H1 (cell line): ENCODE measurements around the gene PLXND1. TPM values are rescaled to one million over a fixed set of nuclear protein-coding genes. Genes with fewer than 3 reads are reported as not detected.

Experiments used
- CTCF ChIA-PET: fragments of 300-600 bp; sonication (Branson Sonifier 250); formaldehyde crosslinking; loops from one replicate; lab custom pipeline; 2021; ENCODE audit not compliant: partially characterized antibody; lab: Charles Lee
- POLR2A ChIA-PET: fragments of 300-600 bp; sonication (Branson Sonifier 250); formaldehyde crosslinking; loops from one replicate; lab custom pipeline; 2021; ENCODE audit warnings: inconsistent platforms; ENCODE audit not compliant: partially characterized antibody; lab: Charles Lee
- DNase-seq, 2 experiments: peaks; one replicate each; pipeline versions ENCODE4 v3.0.0 to v3.0.0-alpha.2; 2010 to 2022; ENCODE audit warnings: low spot score in 2 of 2, low read depth in 1 of 2, mixed read lengths in 1 of 2
- FAIRE-seq: peaks from 2 replicates; lab custom pipeline; 2011; peaks lifted over from hg19 to GRCh38; lab: Jason Lieb, UNC
- H2AFZ ChIP-seq: 2 replicates; pipeline ENCODE4 v1.8.1; 2012; ENCODE audit warnings: low read length, inconsistent platforms
- H2AK5ac ChIP-seq: 2 replicates; pipeline ENCODE4 v1.6.1; 2013; ENCODE audit warnings: low read depth, low read length
- H2BK120ac ChIP-seq: replicated peaks from 2 replicates; pipeline ENCODE3; 2013; ENCODE audit warnings: low read depth, low read length, inconsistent platforms
- H2BK12ac ChIP-seq: 2 replicates; pipeline ENCODE4 v1.6.1; 2013; ENCODE audit warnings: low read depth, low read length
- H2BK15ac ChIP-seq: 2 replicates; pipeline ENCODE4 v1.6.1; 2013; ENCODE audit warnings: low read length
- H2BK20ac ChIP-seq: 2 replicates; pipeline ENCODE4 v1.6.1; 2013; ENCODE audit warnings: low read length
- H2BK5ac ChIP-seq: 2 replicates; pipeline ENCODE4 v1.6.1; 2013; ENCODE audit warnings: low read depth, low read length
- H3K14ac ChIP-seq: 2 replicates; pipeline ENCODE4 v1.6.1; 2013; ENCODE audit warnings: inconsistent platforms; ENCODE audit not compliant: insufficient read length
- H3K18ac ChIP-seq: 2 replicates; pipeline ENCODE4 v1.6.1; 2013; ENCODE audit warnings: low read length; ENCODE audit errors: extremely low read depth
- H3K23ac ChIP-seq: 2 replicates; pipeline ENCODE4 v1.6.1; 2013; ENCODE audit warnings: inconsistent platforms; ENCODE audit not compliant: insufficient read length
- H3K23me2 ChIP-seq: 2 replicates; pipeline ENCODE4 v1.6.1; 2013; ENCODE audit warnings: low read depth, low read length
- H3K27ac ChIP-seq: 2 replicates; pipeline ENCODE4 v1.6.1; 2011; ENCODE audit warnings: low read depth, low read length, inconsistent platforms
- H3K27me3 ChIP-seq, 4 experiments: replicated peaks in 1 of 4; 1 replicate in 1 of 4; 2 replicates in 3 of 4; pipeline versions ENCODE4 v1.6.1 to v1.8.1; 2011 to 2013; ENCODE audit warnings: low read length in 3 of 4, mild to moderate bottlenecking in 3 of 4, inconsistent platforms in 2 of 4, mixed read lengths in 2 of 4, moderate library complexity in 1 of 4; ENCODE audit not compliant: control insufficient read depth in 3 of 4, insufficient read depth in 3 of 4; ENCODE audit errors: extremely low read depth in 1 of 4
- H3K36me3 ChIP-seq, 4 experiments: 2 replicates each; pipeline versions ENCODE4 v1.6.1 to v1.8.1; 2011 to 2013; ENCODE audit warnings: mild to moderate bottlenecking in 4 of 4, low read length in 3 of 4, moderate library complexity in 2 of 4, control low read depth in 1 of 4, inconsistent platforms in 1 of 4; ENCODE audit not compliant: insufficient read depth in 4 of 4, control insufficient read depth in 2 of 4
- H3K4ac ChIP-seq: replicated peaks from 2 replicates; pipeline ENCODE3; 2013; ENCODE audit warnings: low read length, low read depth, mixed read lengths, inconsistent platforms; ENCODE audit not compliant: insufficient read length
- H3K4me1 ChIP-seq, 4 experiments: replicated peaks in 1 of 4; 1 replicate in 1 of 4; 2 replicates in 3 of 4; pipeline versions ENCODE4 v1.6.1 to v1.8.1; 2011 to 2013; ENCODE audit warnings: low read length in 3 of 4, inconsistent platforms in 2 of 4, mixed read lengths in 1 of 4; ENCODE audit not compliant: insufficient read depth in 4 of 4, control insufficient read depth in 3 of 4
- H3K4me2 ChIP-seq, 2 experiments: 2 replicates each; pipeline versions ENCODE4 v1.6.1 to v1.8.1; 2011 to 2013; ENCODE audit warnings: low read depth in 2 of 2, low read length in 2 of 2, control low read depth in 1 of 2, inconsistent platforms in 1 of 2, mild to moderate bottlenecking in 1 of 2; ENCODE audit not compliant: insufficient read depth in 1 of 2
- H3K4me3 ChIP-seq, 4 experiments: fragments of 200-600, 300-600 bp in 1 of 4; sonication (generic), shearing (Covaris generic), sonication (Bioruptor Twin) in 1 of 4; 2 replicates each; pipeline versions ENCODE4 v1.5.1 to v1.8.1; 2011 to 2016; ENCODE audit warnings: low read length in 4 of 4, low read depth in 3 of 4, control low read depth in 2 of 4, inconsistent platforms in 2 of 4, mild to moderate bottlenecking in 2 of 4, mixed read lengths in 1 of 4, moderate library complexity in 1 of 4; ENCODE audit not compliant: insufficient read depth in 2 of 4; ENCODE audit errors: extremely low read depth in 1 of 4
- H3K56ac ChIP-seq: replicated peaks from 2 replicates; pipeline ENCODE3; 2013; ENCODE audit warnings: low read depth, mild to moderate bottlenecking, mixed read lengths, low read length, inconsistent platforms; ENCODE audit not compliant: insufficient read length
- H3K79me1 ChIP-seq: 2 replicates; pipeline ENCODE4 v1.6.1; 2013; ENCODE audit warnings: low read depth, low read length, control low read depth
- H3K79me2 ChIP-seq, 2 experiments: 2 replicates each; pipeline versions ENCODE4 v1.6.1 to v1.8.1; 2012 to 2013; ENCODE audit warnings: low read length in 2 of 2, mild to moderate bottlenecking in 2 of 2, inconsistent platforms in 1 of 2; ENCODE audit not compliant: insufficient read depth in 2 of 2, control insufficient read depth in 1 of 2
- H3K9ac ChIP-seq, 4 experiments: replicated peaks in 1 of 4; 1 replicate in 1 of 4; 2 replicates in 3 of 4; pipeline versions ENCODE4 v1.6.1 to v1.8.1; 2011 to 2013; ENCODE audit warnings: low read depth in 3 of 4, low read length in 3 of 4, control low read depth in 2 of 4, mild to moderate bottlenecking in 2 of 4, moderate library complexity in 2 of 4, inconsistent platforms in 1 of 4; ENCODE audit errors: extremely low read depth in 1 of 4
- H3K9me3 ChIP-seq, 2 experiments: 2 replicates each; pipeline versions ENCODE4 v1.6.1 to v1.8.1; 2012 to 2013; ENCODE audit warnings: mild to moderate bottlenecking in 2 of 2, moderate library complexity in 2 of 2, control low read depth in 1 of 2, inconsistent platforms in 1 of 2, low read depth in 1 of 2, low read length in 1 of 2, mixed read lengths in 1 of 2; ENCODE audit not compliant: insufficient read depth in 2 of 2
- H4K20me1 ChIP-seq, 2 experiments: replicated peaks in 1 of 2; 2 replicates each; pipeline versions ENCODE3 to v1.8.1; 2011 to 2013; ENCODE audit warnings: inconsistent platforms in 2 of 2, low read length in 2 of 2, mild to moderate bottlenecking in 1 of 2; ENCODE audit not compliant: insufficient read depth in 2 of 2, control insufficient read depth in 1 of 2
- H4K5ac ChIP-seq: 2 replicates; pipeline ENCODE4 v1.6.1; 2013; ENCODE audit warnings: low read length, low read depth, mixed read lengths, inconsistent platforms; ENCODE audit not compliant: insufficient read length
- H4K8ac ChIP-seq: 2 replicates; pipeline ENCODE4 v1.8.0; 2013; ENCODE audit warnings: mild to moderate bottlenecking, moderate library complexity, low read length, inconsistent platforms; ENCODE audit not compliant: insufficient read depth; ENCODE audit errors: extremely low read depth
- H4K91ac ChIP-seq: replicated peaks from 2 replicates; pipeline ENCODE3; 2013; ENCODE audit warnings: low read length, mixed read lengths, inconsistent platforms; ENCODE audit not compliant: insufficient read length
- ATF3 ChIP-seq: IDR thresholded peaks from 2 replicates; pipeline ENCODE4 v1.6.1; 2011; ENCODE audit warnings: low read depth, mild to moderate bottlenecking, low read length; ENCODE audit not compliant: insufficient read depth
- BCL11A ChIP-seq, 2 experiments: IDR thresholded peaks; one replicate each; pipeline ENCODE4 v1.6.1; 2011; ENCODE audit warnings: low read depth in 2 of 2, low read length in 2 of 2, mild to moderate bottlenecking in 2 of 2
- CTCF ChIP-seq, 3 experiments: IDR thresholded peaks; 1 replicate in 2 of 3; 2 replicates in 1 of 3; pipeline versions ENCODE4 v1.5.1 to v1.6.1; 2011; ENCODE audit warnings: low read length in 3 of 3, mild to moderate bottlenecking in 3 of 3, inconsistent platforms in 2 of 3, low read depth in 1 of 3, moderate library complexity in 1 of 3; ENCODE audit not compliant: insufficient read depth in 1 of 3; ENCODE audit errors: control extremely low read depth in 1 of 3
- EGR1 ChIP-seq: IDR thresholded peaks from 2 replicates; pipeline ENCODE4 v1.6.1; 2011; ENCODE audit warnings: low read depth, low read length, borderline replicate concordance
- NRF1 ChIP-seq: IDR thresholded peaks from 2 replicates; pipeline ENCODE4 v1.6.1; 2011; ENCODE audit warnings: mild to moderate bottlenecking, low read depth, low read length, improper control_type of control experiment
- POLR2AphosphoS5 ChIP-seq: IDR thresholded peaks from 2 replicates; pipeline ENCODE4 v1.6.1; 2011; ENCODE audit warnings: low read depth, low read length
- SIX5 ChIP-seq: IDR thresholded peaks from 2 replicates; pipeline ENCODE4 v1.6.1; 2011; ENCODE audit warnings: mild to moderate bottlenecking, low read depth, low read length
- SUZ12 ChIP-seq: fragments of 200-600 bp; sonication (generic); IDR thresholded peaks from 2 replicates; pipeline ENCODE4 v1.6.1; 2012; ENCODE audit warnings: mild to moderate bottlenecking, inconsistent platforms, low read length, moderate library complexity, mixed read lengths
- TAF1 ChIP-seq: IDR thresholded peaks from 2 replicates; pipeline ENCODE4 v1.6.1; 2011; ENCODE audit warnings: mild to moderate bottlenecking, low read depth, low read length
- TBP ChIP-seq: IDR thresholded peaks from 2 replicates; pipeline ENCODE4 v1.6.1; 2011; ENCODE audit warnings: low read depth, low read length, improper control_type of control experiment
- WGBS, 2 experiments: shearing (Covaris generic) in 1 of 2; methylation state at CpG; one replicate each; pipeline versions ENCODE4 v1.1.6 to v1.1.7; 2013 to 2015; ENCODE audit warnings: low lambda C conversion rate in 2 of 2, mixed read lengths in 2 of 2, inconsistent platforms in 1 of 2, low coverage in 1 of 2, missing lambda C conversion rate in 1 of 2; ENCODE audit not compliant: insufficient replicate concordance in 2 of 2, insufficient coverage in 1 of 2, insufficient read length in 1 of 2; ENCODE audit errors: extremely low coverage in 1 of 2, missing lambda C conversion rate in 1 of 2; 5-methylcytosine and 5-hydroxymethylcytosine counted together
- polyA plus RNA-seq, 7 experiments: library from polyadenylated mRNA; depleted of rRNA in 3 of 7; stranded (reverse) in 5 of 7; unstranded in 2 of 7; fragments of >200 nt in 5 of 7; fragments of 200-250 nt in 2 of 7; gene quantifications; 1 replicate in 5 of 7; 2 replicates in 1 of 7; 4 replicates in 1 of 7; pipeline versions ENCODE4 v1.2.1 to v1.2.3, GENCODE V29; 2011 to 2013; ENCODE audit warnings: missing spikeins in 2 of 7, mixed read lengths in 2 of 7
- total RNA-seq: library from RNA; stranded (reverse); fragmentation: NEBNext Ultra II Directional; extraction: Animal tissue kit (Norgen Biotek cat#: 25700); gene quantifications from 2 replicates; pipeline ENCODE4 v1.2.1, GENCODE V29; 2021

Gene PLXND1
- total and polyA plus RNA-seq, 2 of the 8 experiments (the other 6 are each of a cell fraction or from before 2014, with no cell fraction given) = 17.7 to 66.4 TPM

GRCh38 chr3:129650256-129650872 is 43.9 kb upstream of the PLXND1 start:
- Histone ChIP-seq H3K79me2 (no peaks in the 10 kb centered on the region), H3K9ac (no peak overlapping the region), H3K27me3 (no peaks in the 10 kb centered on the region), H3K36me3 (peaks cover 0 to 7% (median 2%) of the 10 kb centered on the region in 4 experiments; a peak in 2 of 8 replicates), H3K27ac (no peak overlapping the region), H3K18ac (no peak overlapping the region), H4K91ac (no peak overlapping the region), H4K8ac (no peak overlapping the region), H3K4me1 (peaks cover 0 to 4% (median 2%) of the 10 kb centered on the region in 4 experiments; a peak in 3 of 7 replicates), H3K9me3 (no peaks in the 10 kb centered on the region), H3K23me2 (no peaks in the 10 kb centered on the region), H2BK12ac (no peak overlapping the region), H2AFZ (no peak overlapping the region), H3K4me3 (no peak overlapping the region), H3K56ac (no peak overlapping the region), H2BK5ac (no peak overlapping the region), H4K20me1 (no peaks in the 10 kb centered on the region), H3K14ac (no peak overlapping the region), H3K4ac (no peak overlapping the region), H2BK20ac (no peak overlapping the region), H3K4me2 (no peak overlapping the region), H4K5ac (no peak overlapping the region), H2AK5ac (no peak overlapping the region), H2BK15ac (no peak overlapping the region), H3K23ac (no peak overlapping the region), H2BK120ac (no peak overlapping the region), H3K79me1 (no peaks in the 10 kb centered on the region)
- ChIA-PET CTCF (interaction anchor here (0.7 to 5.6 kb wide), 20 partner anchors 9 to 371 kb away, joined by 3 to 89 read pairs (median 4); no protein-coding TSS in a partner anchor), POLR2A (no interaction called here)
- peak in 1 of 2 experiments; percentile 84 for DNase-seq
- FAIRE-seq = peak; percentile 57
- 50% methylated on average over 7 of the region's 7 CpGs; no CpG with 5 or more reads in 1 of the 2 experiments for WGBS, 2 experiments
- no peak for TF ChIP-seq BCL11A (IDR thresholded peaks at IDR 0.05; ENCODE audit: low read depth in 2 of 2, low read length in 2 of 2)
- TF ChIP-seq POLR2AphosphoS5 = no peak
- peak; percentile 84; the same call in 1 of the 2 replicates for TF ChIP-seq EGR1
- no peak for TF ChIP-seq TBP
- TF ChIP-seq SIX5 = no peak
- no peak for TF ChIP-seq ATF3
- peak; percentile 39 to 91 (median 75) for TF ChIP-seq CTCF (IDR thresholded peaks at IDR 0.05; ENCODE audit: control extremely low read depth in 1 of 3, insufficient read depth in 1 of 3, low read depth in 1 of 3, low read length in 3 of 3)
- TF ChIP-seq NRF1 = no peak
- TF ChIP-seq SUZ12 = no peak
- TF ChIP-seq TAF1 = no peak
